Muscle of leg (tissue), 11 donors: ENCODE results near the gene AKAP13. TPM values are rescaled to one million over a fixed set of nuclear protein-coding genes. Genes with fewer than 3 reads are reported as not detected.

Experiments
- DNase-seq: peaks from one replicate; pipeline ENCODE4 v3.0.0; 2013
- H3K27ac ChIP-seq: one replicate; pipeline ENCODE4 v1.5.1; 2013; ENCODE audit warnings: mild to moderate bottlenecking, low read length, control low read depth
- H3K27me3 ChIP-seq: one replicate; pipeline ENCODE4 v1.6.1; 2013; ENCODE audit warnings: low read length; ENCODE audit not compliant: control insufficient read depth, insufficient read depth
- H3K36me3 ChIP-seq: one replicate; pipeline ENCODE4 v1.6.1; 2013; ENCODE audit warnings: low read length; ENCODE audit not compliant: control insufficient read depth, insufficient read depth
- H3K4me1 ChIP-seq: one replicate; pipeline ENCODE4 v1.6.1; 2013; ENCODE audit warnings: low read length; ENCODE audit not compliant: control insufficient read depth, insufficient read depth
- H3K4me3 ChIP-seq: one replicate; pipeline ENCODE4 v1.5.1; 2013; ENCODE audit warnings: low read length, control low read depth
- H3K9me3 ChIP-seq: replicated peaks from 2 replicates; pipeline ENCODE4 v1.6.1; 2013; ENCODE audit warnings: low read depth, low read length; ENCODE audit not compliant: control insufficient read depth
- WGBS: methylation state at CpG from one replicate; pipeline ENCODE4 v1.1.5; 2013; ENCODE audit warnings: missing lambda C conversion rate; ENCODE audit not compliant: insufficient coverage; 5-methylcytosine and 5-hydroxymethylcytosine counted together
- polyA plus RNA-seq, 8 donors: library from polyadenylated mRNA; unstranded; fragments of 120-200 nt; gene quantifications; one replicate each; pipeline versions ENCODE4 v1.2.1 to v1.2.3, GENCODE V29; 2013; ENCODE audit warnings: inconsistent platforms in 1 of 8, low replicate concordance in 1 of 8; ENCODE audit not compliant: insufficient read length in 8 of 8, insufficient read depth in 1 of 8
- total RNA-seq: library from RNA; stranded (reverse); fragments of 120-200 nt; gene quantifications from one replicate; pipeline ENCODE4 v1.2.4, GENCODE V29; 2013

Gene AKAP13
- total and polyA plus RNA-seq, 9 donors = 65.2 to 90.9 (median 80.1) TPM

- H3K4me3 ChIP-seq = no peak overlapping the region
- no peaks in the 10 kb centered on the region for H3K27me3 ChIP-seq
- WGBS = 100% methylated on average over 2 of the region's 6 CpGs
- H3K9me3 ChIP-seq = no peaks in the 10 kb centered on the region
- no peak for DNase-seq
- no peak overlapping the region for H3K27ac ChIP-seq
- H3K4me1 ChIP-seq = peaks cover 5% of the 10 kb centered on the region
- H3K36me3 ChIP-seq = no peaks in the 10 kb centered on the region
Measured at GRCh38 chr15:85408270-85408746, 27.9 kb downstream of the AKAP13 start.

- Histone ChIP-seq H3K9me3 (no peaks in the 10 kb centered on the region), H3K36me3 (no peaks in the 10 kb centered on the region), H3K27me3 (no peaks in the 10 kb centered on the region), H3K27ac (no peak overlapping the region), H3K4me1 (peaks cover 7% of the 10 kb centered on the region), H3K4me3 (no peak overlapping the region)
- DNase-seq = peak; percentile 47
- WGBS = no CpG with 5 or more reads among the region's 3 CpGs
Measured at GRCh38 chr15:85412066-85412465, 31.7 kb downstream of the AKAP13 start.

GRCh38 chr15:85412956-85413854 lies 32.8 kb downstream of the AKAP13 start:
- Histone ChIP-seq H3K36me3 (no peaks in the 10 kb centered on the region), H3K27ac (peak overlapping the region; percentile 29), H3K4me3 (no peak overlapping the region), H3K4me1 (peaks cover 7% of the 10 kb centered on the region), H3K27me3 (no peaks in the 10 kb centered on the region), H3K9me3 (no peaks in the 10 kb centered on the region)
- peak; percentile 66 for DNase-seq
- WGBS = 30% methylated on average over 6 of the region's 14 CpGs

- DNase-seq = no peak
- no peak overlapping the region for H3K27ac ChIP-seq
- WGBS = no CpG with 5 or more reads among the region's 4 CpGs
- H3K4me3 ChIP-seq = no peak overlapping the region
- no peaks in the 10 kb centered on the region for H3K36me3 ChIP-seq
- peaks cover 7% of the 10 kb centered on the region for H3K4me1 ChIP-seq
- no peaks in the 10 kb centered on the region for H3K27me3 ChIP-seq
- H3K9me3 ChIP-seq = no peaks in the 10 kb centered on the region
Measured at GRCh38 chr15:85414037-85414436, 33.6 kb downstream of the AKAP13 start.

- Histone ChIP-seq H3K4me1 (peaks cover 7% of the 10 kb centered on the region), H3K36me3 (no peaks in the 10 kb centered on the region), H3K27ac (no peak overlapping the region), H3K9me3 (no peaks in the 10 kb centered on the region), H3K27me3 (no peaks in the 10 kb centered on the region), H3K4me3 (no peak overlapping the region)
- DNase-seq = no peak
Measured at GRCh38 chr15:85414495-85414894, 34.1 kb downstream of the AKAP13 start.

GRCh38 chr15:85414991-85415390 lies 34.6 kb downstream of the AKAP13 start:
- no peak for DNase-seq
- Histone ChIP-seq H3K27me3 (no peaks in the 10 kb centered on the region), H3K4me3 (no peak overlapping the region), H3K9me3 (no peaks in the 10 kb centered on the region), H3K4me1 (peaks cover 7% of the 10 kb centered on the region), H3K27ac (no peak overlapping the region), H3K36me3 (no peaks in the 10 kb centered on the region)
- WGBS = 88% methylated on average over 8 of the region's 10 CpGs

- 95% methylated on average over 2 of the region's 2 CpGs for WGBS
- no peak for DNase-seq
- no peak overlapping the region for H3K27ac ChIP-seq
- H3K4me1 ChIP-seq = peaks cover 7% of the 10 kb centered on the region
- H3K9me3 ChIP-seq = no peaks in the 10 kb centered on the region
- no peak overlapping the region for H3K4me3 ChIP-seq
- H3K36me3 ChIP-seq = no peaks in the 10 kb centered on the region
- no peaks in the 10 kb centered on the region for H3K27me3 ChIP-seq
Measured at GRCh38 chr15:85415783-85416182, 35.4 kb downstream of the AKAP13 start.

- Histone ChIP-seq H3K4me3 (no peak overlapping the region), H3K27ac (no peak overlapping the region), H3K4me1 (peaks cover 9% of the 10 kb centered on the region), H3K9me3 (no peaks in the 10 kb centered on the region), H3K27me3 (no peaks in the 10 kb centered on the region), H3K36me3 (no peaks in the 10 kb centered on the region)
- WGBS = 93% methylated on average over 4 of the region's 5 CpGs
- DNase-seq = no peak
Measured at GRCh38 chr15:85417276-85417675, 36.9 kb downstream of the AKAP13 start.

- H3K27ac ChIP-seq = no peak overlapping the region
- H3K36me3 ChIP-seq = no peaks in the 10 kb centered on the region
- H3K4me3 ChIP-seq = no peak overlapping the region
- 89% methylated on average over 4 of the region's 5 CpGs for WGBS
- no peaks in the 10 kb centered on the region for H3K9me3 ChIP-seq
- no peak for DNase-seq
- no peaks in the 10 kb centered on the region for H3K27me3 ChIP-seq
- peaks cover 2% of the 10 kb centered on the region for H3K4me1 ChIP-seq
Measured at GRCh38 chr15:85419161-85419560, 38.8 kb downstream of the AKAP13 start.

GRCh38 chr15:85421116-85421925 lies 40.9 kb downstream of the AKAP13 start:
- no peak for DNase-seq
- WGBS = 67% methylated on average over 1 of the region's 10 CpGs
- Histone ChIP-seq H3K4me3 (no peak overlapping the region), H3K9me3 (no peaks in the 10 kb centered on the region), H3K4me1 (peaks cover 2% of the 10 kb centered on the region), H3K36me3 (no peaks in the 10 kb centered on the region), H3K27ac (no peak overlapping the region), H3K27me3 (no peaks in the 10 kb centered on the region)
